K562 (cell line): Measurements from ENCODE around the gene SNX18. TPM values are rescaled to one million over a fixed set of nuclear protein-coding genes. Genes with fewer than 3 reads are reported as not detected.

Experiments used
- HNRNPL ChIP-seq: fragments of 200-400 bp; formaldehyde crosslinking; IDR thresholded peaks from 2 replicates; pipeline ENCODE4 v1.6.1; 2017; ENCODE audit warnings: low read depth, mild to moderate bottlenecking, low read length
- PRPF4 ChIP-seq: fragments of 200-400 bp; formaldehyde crosslinking; IDR thresholded peaks from one replicate; pipeline ENCODE4 v1.6.1; 2017; ENCODE audit warnings: low read length, low read depth, mild to moderate bottlenecking; ENCODE audit not compliant: insufficient read depth, poor library complexity, severe bottlenecking
- ZKSCAN3 ChIP-seq: fragments of 250-450 bp; sonication (Bioruptor Pico); IDR thresholded peaks from 2 replicates; pipeline ENCODE4 v1.4.0; 2020
- ZNF695 ChIP-seq: fragments of 450-650 bp; formaldehyde crosslinking; IDR thresholded peaks from 2 replicates; pipeline ENCODE4 v1.4.0; 2020; ENCODE audit warnings: mild to moderate bottlenecking, moderate library complexity
- polyA plus RNA-seq, 8 experiments: library from polyadenylated mRNA; depleted of rRNA in 4 of 8; stranded (reverse) in 5 of 8; unstranded in 3 of 8; fragments of >200 nt; fragmentation: Nextera tagmentation in 2 of 8; fragmentation: Illumina TruSeq in 1 of 8; extraction: Ambion mirVana in 2 of 8; extraction: Trizol in 1 of 8; gene quantifications; 2 replicates each; pipeline versions ENCODE4 v1.2.1 to v1.2.3, GENCODE V29; 2011 to 2014; ENCODE audit warnings: inconsistent platforms in 1 of 8, missing spikeins in 1 of 8
- total RNA-seq, 7 experiments: library from RNA; depleted of rRNA in 6 of 7; stranded (reverse); fragments of >200 nt in 6 of 7; fragmentation: Illumina TruSeq in 2 of 7; extraction: Trizol in 2 of 7; gene quantifications; 2 replicates each; pipeline versions ENCODE4 v1.2.1 to v1.2.3, GENCODE V29; 2011 to 2021; ENCODE audit warnings: low replicate concordance in 1 of 7
- TF ChIP-seq, protein P1 (sequence below): fragments of 250-450 bp; sonication (Bioruptor Pico); IDR thresholded peaks from 2 replicates; pipeline ENCODE4 v1.4.0; 2020; ENCODE audit warnings: mild to moderate bottlenecking, moderate library complexity, borderline replicate concordance
- TF ChIP-seq, protein P2 (sequence below): fragments of 200-800 bp; sonication (Bioruptor generic); IDR thresholded peaks from 2 replicates; pipeline ENCODE4 v1.6.1; 2017; ENCODE audit warnings: missing genetic modification characterization, missing compliant biosample characterization
- TF ChIP-seq, protein P3 (sequence below): sonication (generic); formaldehyde crosslinking; IDR thresholded peaks from 2 replicates; pipeline ENCODE4 v1.9.0; 2022; ENCODE audit warnings: mild to moderate bottlenecking, missing genetic modification reagents

The SNX18 gene
- total and polyA plus RNA-seq, 9 of the 15 experiments (the other 6 are each of a cell fraction or from before 2014, with no cell fraction given), result 2.3 to 8.8 (median 6.0) TPM

DNA sequence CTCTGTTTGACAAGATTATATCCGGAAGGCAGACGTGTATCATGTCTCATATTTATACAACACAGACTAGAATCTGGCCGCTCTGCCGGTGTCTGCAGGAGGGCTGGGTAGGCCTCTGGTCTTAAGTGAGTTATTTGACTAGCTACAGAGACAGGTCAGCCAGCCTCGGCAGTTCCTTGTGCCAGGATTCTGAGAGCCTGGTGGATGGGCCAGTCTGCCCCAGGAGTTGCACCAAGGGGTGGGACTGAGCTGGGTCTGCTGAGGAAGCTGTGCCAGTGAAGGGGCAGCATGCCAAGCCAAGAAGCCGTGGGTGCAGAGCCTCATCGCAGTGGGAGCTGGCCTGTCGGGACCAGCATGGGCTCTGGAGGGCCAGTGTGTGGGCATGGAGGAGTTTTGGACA is 7.1 kb downstream of the SNX18 start (continued):
- TF ChIP-seq, protein P1, sequence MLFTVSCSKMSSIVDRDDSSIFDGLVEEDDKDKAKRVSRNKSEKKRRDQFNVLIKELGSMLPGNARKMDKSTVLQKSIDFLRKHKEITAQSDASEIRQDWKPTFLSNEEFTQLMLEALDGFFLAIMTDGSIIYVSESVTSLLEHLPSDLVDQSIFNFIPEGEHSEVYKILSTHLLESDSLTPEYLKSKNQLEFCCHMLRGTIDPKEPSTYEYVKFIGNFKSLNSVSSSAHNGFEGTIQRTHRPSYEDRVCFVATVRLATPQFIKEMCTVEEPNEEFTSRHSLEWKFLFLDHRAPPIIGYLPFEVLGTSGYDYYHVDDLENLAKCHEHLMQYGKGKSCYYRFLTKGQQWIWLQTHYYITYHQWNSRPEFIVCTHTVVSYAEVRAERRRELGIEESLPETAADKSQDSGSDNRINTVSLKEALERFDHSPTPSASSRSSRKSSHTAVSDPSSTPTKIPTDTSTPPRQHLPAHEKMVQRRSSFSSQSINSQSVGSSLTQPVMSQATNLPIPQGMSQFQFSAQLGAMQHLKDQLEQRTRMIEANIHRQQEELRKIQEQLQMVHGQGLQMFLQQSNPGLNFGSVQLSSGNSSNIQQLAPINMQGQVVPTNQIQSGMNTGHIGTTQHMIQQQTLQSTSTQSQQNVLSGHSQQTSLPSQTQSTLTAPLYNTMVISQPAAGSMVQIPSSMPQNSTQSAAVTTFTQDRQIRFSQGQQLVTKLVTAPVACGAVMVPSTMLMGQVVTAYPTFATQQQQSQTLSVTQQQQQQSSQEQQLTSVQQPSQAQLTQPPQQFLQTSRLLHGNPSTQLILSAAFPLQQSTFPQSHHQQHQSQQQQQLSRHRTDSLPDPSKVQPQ (CRISPR knock-in tag), result no peak
- TF ChIP-seq, protein P2, sequence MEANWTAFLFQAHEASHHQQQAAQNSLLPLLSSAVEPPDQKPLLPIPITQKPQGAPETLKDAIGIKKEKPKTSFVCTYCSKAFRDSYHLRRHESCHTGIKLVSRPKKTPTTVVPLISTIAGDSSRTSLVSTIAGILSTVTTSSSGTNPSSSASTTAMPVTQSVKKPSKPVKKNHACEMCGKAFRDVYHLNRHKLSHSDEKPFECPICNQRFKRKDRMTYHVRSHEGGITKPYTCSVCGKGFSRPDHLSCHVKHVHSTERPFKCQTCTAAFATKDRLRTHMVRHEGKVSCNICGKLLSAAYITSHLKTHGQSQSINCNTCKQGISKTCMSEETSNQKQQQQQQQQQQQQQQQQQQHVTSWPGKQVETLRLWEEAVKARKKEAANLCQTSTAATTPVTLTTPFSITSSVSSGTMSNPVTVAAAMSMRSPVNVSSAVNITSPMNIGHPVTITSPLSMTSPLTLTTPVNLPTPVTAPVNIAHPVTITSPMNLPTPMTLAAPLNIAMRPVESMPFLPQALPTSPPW, result no peak
- no peak for TF ChIP-seq PRPF4
- no peak for TF ChIP-seq ZKSCAN3 (CRISPR knock-in tag)
- TF ChIP-seq ZNF695 (CRISPR knock-in tag), result no peak
- no peak for TF ChIP-seq HNRNPL
- TF ChIP-seq, protein P3, sequence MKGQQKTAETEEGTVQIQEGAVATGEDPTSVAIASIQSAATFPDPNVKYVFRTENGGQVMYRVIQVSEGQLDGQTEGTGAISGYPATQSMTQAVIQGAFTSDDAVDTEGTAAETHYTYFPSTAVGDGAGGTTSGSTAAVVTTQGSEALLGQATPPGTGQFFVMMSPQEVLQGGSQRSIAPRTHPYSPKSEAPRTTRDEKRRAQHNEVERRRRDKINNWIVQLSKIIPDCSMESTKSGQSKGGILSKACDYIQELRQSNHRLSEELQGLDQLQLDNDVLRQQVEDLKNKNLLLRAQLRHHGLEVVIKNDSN (CRISPR knock-in tag), result no peak
